Colonic mucosa (tissue), 4 donors: Measurements from ENCODE around the gene MLKL. TPM values are rescaled to one million over a fixed set of nuclear protein-coding genes. Genes with fewer than 3 reads are reported as not detected.
A peak's percentile ranks its signal among the peaks of the same experiment; 100 is the strongest.
"Not testable (repeated sequence)": the region's sequence is repeated elsewhere in the genome, so short reads cannot be mapped to it uniquely, and the experiment has no call there.

Experiments used
- DNase-seq: peaks from one replicate; pipeline ENCODE4 v3.0.0-alpha.2; 2020
- H3K27ac ChIP-seq: fragments of 200-600 bp; one replicate; pipeline ENCODE4 v1.8.0; 2021
- H3K27me3 ChIP-seq: fragments of 200-600 bp; one replicate; pipeline ENCODE4 v1.8.0; 2021
- H3K36me3 ChIP-seq: fragments of 200-600 bp; one replicate; pipeline ENCODE4 v1.8.0; 2021
- H3K4me1 ChIP-seq: fragments of 200-600 bp; one replicate; pipeline ENCODE4 v1.8.0; 2021; ENCODE audit warnings: mild to moderate bottlenecking
- H3K4me3 ChIP-seq: fragments of 200-600 bp; one replicate; pipeline ENCODE4 v1.8.0; 2021
- H3K9ac ChIP-seq, 2 donors: one replicate each; pipeline ENCODE4 v1.7.0; 2013; ENCODE audit warnings: control low read depth in 2 of 2, low read depth in 2 of 2, low read length in 2 of 2
- H3K9me3 ChIP-seq: fragments of 200-600 bp; one replicate; pipeline ENCODE4 v1.8.0; 2021
- intact Hi-C: fragments of 100-400 bp; cut with DNase I; formaldehyde crosslinking; loops from one replicate; pipeline ENCODE4 v1.14.1; 2022
- total RNA-seq, 2 donors: library from RNA; stranded (reverse); fragmentation: NEBNext Ultra II Directional in 1 of 2; extraction: Animal tissue kit (Norgen Biotek cat#: 25700) in 1 of 2; gene quantifications; one replicate each; pipeline ENCODE4 v1.2.1, GENCODE V29; 2021
- TF ChIP-seq, protein P1 (sequence below): fragments of 200-600 bp; IDR thresholded peaks from one replicate; pipeline ENCODE4 v1.8.0; 2022; ENCODE audit warnings: antibody characterized with exemption, mild to moderate bottlenecking
- donor health status: healthy.
- donor health status: DM: no; HTN: no; CAD: no.
- donor health status: DM: no; HTN: no; CAD: no.

Gene MLKL
- total RNA-seq, 2 donors from 2014 or later = 13.9 to 25.1 TPM

DNA sequence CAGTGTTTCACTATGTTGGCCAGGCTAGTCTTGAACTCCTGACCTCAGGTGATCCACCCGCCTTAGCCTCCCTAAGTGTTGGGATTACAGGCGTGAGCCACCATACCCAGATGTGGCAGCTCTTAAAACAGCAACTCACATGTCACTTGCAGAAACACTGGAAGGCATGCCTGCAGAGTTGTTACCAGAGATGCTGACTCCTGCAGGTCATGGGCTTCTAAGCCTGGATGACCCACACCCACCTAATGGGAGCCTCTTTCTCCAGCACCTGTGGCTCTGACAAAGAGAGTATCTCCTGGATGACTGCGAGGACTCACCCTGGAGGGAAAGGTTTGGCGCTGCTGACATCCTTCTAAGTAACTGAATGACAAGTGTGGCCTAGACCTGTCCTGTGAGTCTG is 22.8 kb downstream of the MLKL start:
- Histone ChIP-seq H3K4me3 (no peak overlapping the region), H3K9ac (no peak overlapping the region), H3K36me3 (peaks cover 9% of the 10 kb centered on the region), H3K4me1 (no peaks in the 10 kb centered on the region), H3K27me3 (no peaks in the 10 kb centered on the region), H3K27ac (no peak overlapping the region), H3K9me3 (no peaks in the 10 kb centered on the region)
- intact Hi-C loops = no loop called here
- TF ChIP-seq, protein P1, sequence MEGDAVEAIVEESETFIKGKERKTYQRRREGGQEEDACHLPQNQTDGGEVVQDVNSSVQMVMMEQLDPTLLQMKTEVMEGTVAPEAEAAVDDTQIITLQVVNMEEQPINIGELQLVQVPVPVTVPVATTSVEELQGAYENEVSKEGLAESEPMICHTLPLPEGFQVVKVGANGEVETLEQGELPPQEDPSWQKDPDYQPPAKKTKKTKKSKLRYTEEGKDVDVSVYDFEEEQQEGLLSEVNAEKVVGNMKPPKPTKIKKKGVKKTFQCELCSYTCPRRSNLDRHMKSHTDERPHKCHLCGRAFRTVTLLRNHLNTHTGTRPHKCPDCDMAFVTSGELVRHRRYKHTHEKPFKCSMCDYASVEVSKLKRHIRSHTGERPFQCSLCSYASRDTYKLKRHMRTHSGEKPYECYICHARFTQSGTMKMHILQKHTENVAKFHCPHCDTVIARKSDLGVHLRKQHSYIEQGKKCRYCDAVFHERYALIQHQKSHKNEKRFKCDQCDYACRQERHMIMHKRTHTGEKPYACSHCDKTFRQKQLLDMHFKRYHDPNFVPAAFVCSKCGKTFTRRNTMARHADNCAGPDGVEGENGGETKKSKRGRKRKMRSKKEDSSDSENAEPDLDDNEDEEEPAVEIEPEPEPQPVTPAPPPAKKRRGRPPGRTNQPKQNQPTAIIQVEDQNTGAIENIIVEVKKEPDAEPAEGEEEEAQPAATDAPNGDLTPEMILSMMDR = no peak
- DNase-seq = no peak

DNA sequence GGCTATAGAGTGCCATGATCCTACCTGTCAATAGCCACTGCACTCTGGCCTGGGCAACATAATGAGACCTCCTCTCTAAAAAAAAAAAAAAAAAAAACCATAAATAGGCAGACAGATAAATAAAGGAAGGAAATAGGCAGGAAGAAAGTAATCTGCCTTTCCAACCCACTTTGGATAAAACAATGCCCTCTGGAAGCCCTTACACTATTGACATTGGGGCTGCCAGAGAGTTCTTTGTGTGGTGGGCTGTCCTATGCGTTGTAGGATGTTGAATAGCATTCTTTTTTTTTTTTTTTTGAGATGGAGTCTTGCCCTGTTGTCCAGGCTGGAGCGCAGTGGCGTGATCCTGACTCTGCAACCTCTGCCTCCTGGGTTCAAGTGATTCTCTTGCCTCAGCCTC is 26.8 kb downstream of the MLKL start:
- no peak overlapping the region for H3K4me3 ChIP-seq
- H3K36me3 ChIP-seq = peaks cover 6% of the 10 kb centered on the region
- TF ChIP-seq, protein P1 = no peak
- no peak for DNase-seq
- H3K4me1 ChIP-seq = no peaks in the 10 kb centered on the region
- no peaks in the 10 kb centered on the region for H3K27me3 ChIP-seq
- intact Hi-C loops = no loop called here
- no peak overlapping the region for H3K9ac ChIP-seq
- H3K27ac ChIP-seq = no peak overlapping the region
- H3K9me3 ChIP-seq = no peaks in the 10 kb centered on the region

- H3K36me3 ChIP-seq, H3K27me3 ChIP-seq, H3K9me3 ChIP-seq, DNase-seq, H3K9ac ChIP-seq, H3K4me1 ChIP-seq, intact Hi-C loops, H3K27ac ChIP-seq, H3K4me3 ChIP-seq: not testable (repeated sequence)
Observed at GRCh38 chr16:74668877-74669276, 31.8 kb downstream of the MLKL start.

DNA sequence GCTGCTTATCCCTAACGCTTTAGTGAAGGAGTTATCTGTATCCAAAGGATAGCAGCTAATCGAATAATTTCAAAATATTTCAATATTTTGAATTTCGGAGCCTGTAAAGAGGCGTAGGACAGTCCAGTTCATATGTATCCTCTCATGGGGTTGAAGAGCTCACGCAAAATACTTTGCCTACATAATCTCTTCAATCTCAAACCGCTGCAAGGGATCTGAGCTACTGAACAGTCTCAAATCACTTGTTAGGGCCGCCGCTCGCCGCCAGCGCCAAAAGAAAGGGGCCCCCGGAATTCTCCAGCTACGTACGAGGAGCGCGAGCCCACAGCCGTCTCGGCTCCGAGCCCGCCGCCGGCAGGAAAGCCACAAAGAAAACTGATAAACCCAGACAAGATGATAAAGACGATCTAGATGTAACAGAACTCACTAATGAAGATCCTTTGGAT is 33.4 kb downstream of the MLKL start:
- no peaks in the 10 kb centered on the region for H3K36me3 ChIP-seq
- TF ChIP-seq, protein P1 = no peak
- no peaks in the 10 kb centered on the region for H3K27me3 ChIP-seq
- H3K9me3 ChIP-seq = no peaks in the 10 kb centered on the region
- intact Hi-C loops = no loop called here
- H3K9ac ChIP-seq = peak overlapping the region in 1 of 2 donors; percentile 63
- peak overlapping the region; percentile 100 for H3K4me3 ChIP-seq
- peaks cover 4% of the 10 kb centered on the region for H3K4me1 ChIP-seq
- H3K27ac ChIP-seq = peak overlapping the region; percentile 28
- DNase-seq = peak; percentile 51

DNA sequence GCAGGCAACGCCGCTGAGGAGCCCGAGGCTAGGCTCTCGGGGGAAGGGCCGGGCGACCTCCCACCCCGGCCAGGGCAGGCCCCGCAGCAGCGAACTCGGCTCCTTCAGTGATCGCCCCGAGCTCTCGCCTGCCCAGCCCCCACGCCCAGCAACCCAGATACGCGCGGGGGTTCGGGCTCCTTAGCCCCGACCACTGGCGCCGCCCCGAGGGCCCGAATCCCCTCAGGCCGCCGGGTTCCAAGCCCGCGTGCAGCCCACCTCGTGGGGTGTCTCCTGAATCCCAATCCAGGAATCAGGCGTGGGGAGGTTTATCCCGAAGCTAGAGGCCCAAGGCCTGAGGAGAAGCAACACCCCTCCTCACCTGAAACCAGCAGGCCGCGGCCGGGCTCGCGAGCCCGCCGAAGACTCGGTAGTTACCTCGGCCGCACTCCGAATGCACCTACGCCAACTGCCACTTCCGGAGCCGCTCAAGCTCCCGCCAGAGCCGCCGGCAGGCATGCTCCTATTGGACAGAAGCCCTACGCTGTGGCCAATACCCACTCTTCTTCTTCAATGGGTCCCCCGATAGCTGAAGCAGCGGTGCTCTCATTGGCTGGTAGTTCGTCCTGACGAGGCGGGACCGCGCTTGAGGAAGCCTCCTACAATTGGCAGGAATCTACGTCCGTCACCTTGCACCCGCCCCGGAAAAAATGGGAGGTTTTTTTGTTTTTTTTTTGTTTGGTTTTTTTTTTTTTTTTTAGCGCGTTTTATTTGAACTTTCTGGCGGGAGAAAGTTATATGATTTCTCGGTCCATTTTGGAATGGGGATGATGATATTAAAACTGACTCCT is 34.0 kb downstream of the MLKL start, which contains the start of gene RFWD3:
Gene RFWD3 (minus strand): TSS at position 453 of the 830 bp plus-strand sequence. CDS start 5,428 bp downstream, outside the sequence.
- H3K4me1 ChIP-seq = peaks cover 4% of the 10 kb centered on the region
- H3K4me3 ChIP-seq = peak within 1 kb of the TSS; percentile 100
- H3K36me3 ChIP-seq = no peaks in the 10 kb centered on the region
- DNase-seq = peak; percentile 97
- intact Hi-C loops = no loop called here
- H3K9ac ChIP-seq = peak within 1 kb of the TSS; percentile 67 to 84
- no peaks in the 10 kb centered on the region for H3K9me3 ChIP-seq
- TF ChIP-seq, protein P1 = no peak
- peak within 1 kb of the TSS; percentile 50 for H3K27ac ChIP-seq
- H3K27me3 ChIP-seq = no peaks in the 10 kb centered on the region

GRCh38 chr16:74666010-74666421 is 34.6 kb downstream of the MLKL start:
- Histone ChIP-seq H3K27me3 (no peaks in the 10 kb centered on the region), H3K9ac (peak overlapping the region; percentile 67 to 84), H3K9me3 (no peaks in the 10 kb centered on the region), H3K4me1 (peaks cover 4% of the 10 kb centered on the region), H3K27ac (peak overlapping the region; percentile 50), H3K36me3 (no peaks in the 10 kb centered on the region), H3K4me3 (peak overlapping the region; percentile 100)
- TF ChIP-seq, protein P1 = no peak
- no peak for DNase-seq
- intact Hi-C loops = no loop called here
